T1000 (cell line): ENCODE results near the gene CEP170.
A peak's percentile ranks its signal among the peaks of the same experiment; 100 is the strongest.

Experiments used
- DNase-seq: peaks from one replicate; lab custom pipeline; 2025; ENCODE audit warnings: mixed read lengths; lab: John Stamatoyannopoulos, UW

The CEP170 gene

GRCh38 chr1:243267914-243268653 lies 13.0 kb upstream of the CEP170 start:
- no peak for DNase-seq

- DNase-seq: no peak
Measured at GRCh38 chr1:243267471-243267880, 12.4 kb upstream of the CEP170 start.

- no peak for DNase-seq
Measured at GRCh38 chr1:243266231-243266630, 11.2 kb upstream of the CEP170 start.

GRCh38 chr1:243264717-243265116 lies 9.6 kb upstream of the CEP170 start:
- no peak for DNase-seq

GRCh38 chr1:243261390-243261789 lies 6.3 kb upstream of the CEP170 start:
- no peak for DNase-seq

GRCh38 chr1:243260221-243260880 lies 5.3 kb upstream of the CEP170 start:
- no peak for DNase-seq

- no peak for DNase-seq
Measured at GRCh38 chr1:243258731-243259130, 3.6 kb upstream of the CEP170 start.

GRCh38 chr1:243257189-243257588 lies 2.1 kb upstream of the CEP170 start:
- no peak for DNase-seq

- no peak for DNase-seq
Measured at GRCh38 chr1:243256590-243256989, 1.5 kb upstream of the CEP170 start.

- peak; percentile 96 for DNase-seq
Measured at GRCh38 chr1:243255791-243256512, 871 bp upstream of the CEP170 start, which contains the start of gene SDCCAG8. Gene SDCCAG8, plus strand, starts transcription at chr1:243256041. Its CDS starts 133 bp downstream, at chr1:243256174.

GRCh38 chr1:243254233-243254926 lies 701 bp downstream of the CEP170 start:
- peak; percentile 29 for DNase-seq

GRCh38 chr1:243253926-243254232 lies 1.2 kb downstream of the CEP170 start:
- no peak for DNase-seq

GRCh38 chr1:243253211-243253925 lies 1.7 kb downstream of the CEP170 start:
- no peak for DNase-seq

- no peak for DNase-seq
Measured at GRCh38 chr1:243251539-243251938, 3.5 kb downstream of the CEP170 start.

- no peak for DNase-seq
Measured at GRCh38 chr1:243250102-243250501, 5.0 kb downstream of the CEP170 start.

GRCh38 chr1:243249214-243249613 lies 5.9 kb downstream of the CEP170 start:
- no peak for DNase-seq

GRCh38 chr1:243247901-243248300 lies 7.2 kb downstream of the CEP170 start:
- no peak for DNase-seq

- DNase-seq: no peak
Measured at GRCh38 chr1:243246916-243247315, 8.2 kb downstream of the CEP170 start.

- DNase-seq: no peak
Measured at GRCh38 chr1:243244432-243244841, 10.6 kb downstream of the CEP170 start.

- no peak for DNase-seq
Measured at GRCh38 chr1:243236604-243237252, 18.4 kb downstream of the CEP170 start.

- no peak for DNase-seq
Measured at GRCh38 chr1:243234978-243235647, 20.0 kb downstream of the CEP170 start.
